ENCODE data around the gene EVI5L.

DNA sequence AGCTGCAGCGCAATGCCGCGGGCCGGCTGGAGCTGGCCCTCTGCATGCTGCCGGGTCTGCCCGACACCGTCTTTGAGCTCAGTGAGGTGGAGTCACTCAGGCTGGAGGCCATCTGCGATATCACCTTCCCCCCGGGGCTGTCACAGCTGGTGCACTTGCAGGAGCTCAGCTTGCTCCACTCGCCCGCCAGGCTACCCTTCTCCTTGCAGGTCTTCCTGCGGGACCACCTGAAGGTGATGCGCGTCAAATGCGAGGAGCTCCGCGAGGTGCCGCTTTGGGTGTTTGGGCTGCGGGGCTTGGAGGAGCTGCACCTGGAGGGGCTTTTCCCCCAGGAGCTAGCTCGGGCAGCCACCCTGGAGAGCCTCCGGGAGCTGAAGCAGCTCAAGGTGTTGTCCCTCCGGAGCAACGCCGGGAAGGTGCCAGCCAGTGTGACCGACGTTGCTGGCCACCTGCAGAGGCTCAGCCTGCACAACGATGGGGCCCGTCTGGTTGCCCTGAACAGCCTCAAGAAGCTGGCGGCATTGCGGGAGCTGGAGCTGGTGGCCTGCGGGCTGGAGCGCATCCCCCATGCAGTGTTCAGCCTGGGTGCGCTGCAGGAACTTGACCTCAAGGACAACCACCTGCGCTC, 69.8 kb downstream of the EVI5L start:
- TF ChIP-seq CTCF (IDR thresholded peaks at IDR 0.05; ENCODE audit: low read depth, low read length) (no peak), POLR2A (IDR thresholded peaks at IDR 0.05; ENCODE audit: extremely low read depth, insufficient read length) (no peak)
